K562 (cell line): Measurements from ENCODE around the gene FAM53A. TPM values are rescaled to one million over a fixed set of nuclear protein-coding genes. Genes with fewer than 3 reads are reported as not detected.
A peak's percentile ranks its signal among the peaks of the same experiment; 100 is the strongest.

ENCODE experiments used
- CBX3 ChIP-seq, 2 experiments: IDR thresholded peaks; 1 replicate in 1 of 2; 2 replicates in 1 of 2; pipeline ENCODE4 v1.6.1; 2012; ENCODE audit warnings: inconsistent platforms in 2 of 2, low read length in 2 of 2, borderline replicate concordance in 1 of 2, control low read depth in 1 of 2
- GABPB1 ChIP-seq: sonication (generic); formaldehyde crosslinking; IDR thresholded peaks from 2 replicates; pipeline ENCODE4 v1.8.0; 2022; ENCODE audit warnings: mild to moderate bottlenecking, missing genetic modification reagents
- HDAC1 ChIP-seq, 2 experiments: fragments of 450-650 bp; IDR thresholded peaks; 2 replicates each; pipeline ENCODE4 v1.6.1; 2016 to 2017; ENCODE audit warnings: inconsistent platforms in 1 of 2, mild to moderate bottlenecking in 1 of 2, moderate library complexity in 1 of 2
- KAT7 ChIP-seq: sonication (generic); formaldehyde crosslinking; IDR thresholded peaks from 2 replicates; pipeline ENCODE4 v1.8.0; 2022; ENCODE audit warnings: missing genetic modification reagents, mild to moderate bottlenecking, borderline replicate concordance
- MTA3 ChIP-seq: fragments of 450-650 bp; formaldehyde crosslinking; IDR thresholded peaks from 2 replicates; pipeline ENCODE4 v1.6.1; 2017; ENCODE audit warnings: mild to moderate bottlenecking, borderline replicate concordance
- RAD21 ChIP-seq, 2 experiments: fragments of 250-450 bp in 1 of 2; fragments of 450-650 bp in 1 of 2; sonication (Bioruptor Pico) in 1 of 2; formaldehyde crosslinking in 1 of 2; IDR thresholded peaks in 1 of 2; conservative IDR thresholded peaks in 1 of 2; 2 replicates each; pipeline versions ENCODE4 v1.4.0 to v1.8.0; 2020 to 2022; ENCODE audit warnings: mild to moderate bottlenecking in 2 of 2, moderate library complexity in 1 of 2
- USF1 ChIP-seq: sonication (generic); formaldehyde crosslinking; IDR thresholded peaks from 2 replicates; pipeline ENCODE4 v1.9.0; 2022; ENCODE audit warnings: mild to moderate bottlenecking, missing genetic modification reagents
- USF2 ChIP-seq: sonication (generic); formaldehyde crosslinking; IDR thresholded peaks from 2 replicates; pipeline ENCODE4 v1.5.0; 2020; ENCODE audit warnings: missing genetic modification reagents
- ZFP36 ChIP-seq: fragments of 150-350 bp; IDR thresholded peaks from 2 replicates; pipeline ENCODE4 v1.6.1; 2018; ENCODE audit warnings: low read length, low read depth; ENCODE audit not compliant: partially characterized antibody
- ZNF12 ChIP-seq: sonication (generic); formaldehyde crosslinking; IDR thresholded peaks from 2 replicates; pipeline ENCODE4 v1.4.0; 2020; ENCODE audit warnings: mild to moderate bottlenecking, missing genetic modification reagents
- ZNF24 ChIP-seq: fragments of 450-650 bp; IDR thresholded peaks from 2 replicates; pipeline ENCODE4 v1.6.1; 2016
- polyA plus RNA-seq, 8 experiments: library from polyadenylated mRNA; depleted of rRNA in 4 of 8; stranded (reverse) in 5 of 8; unstranded in 3 of 8; fragments of >200 nt; fragmentation: Nextera tagmentation in 2 of 8; fragmentation: Illumina TruSeq in 1 of 8; extraction: Ambion mirVana in 2 of 8; extraction: Trizol in 1 of 8; gene quantifications; 2 replicates each; pipeline versions ENCODE4 v1.2.1 to v1.2.3, GENCODE V29; 2011 to 2014; ENCODE audit warnings: inconsistent platforms in 1 of 8, missing spikeins in 1 of 8
- total RNA-seq, 7 experiments: library from RNA; depleted of rRNA in 6 of 7; stranded (reverse); fragments of >200 nt in 6 of 7; fragmentation: Illumina TruSeq in 2 of 7; extraction: Trizol in 2 of 7; gene quantifications; 2 replicates each; pipeline versions ENCODE4 v1.2.1 to v1.2.3, GENCODE V29; 2011 to 2021; ENCODE audit warnings: low replicate concordance in 1 of 7
- TF ChIP-seq, protein P1 (sequence below): fragments of 450-650 bp; IDR thresholded peaks from 2 replicates; pipeline ENCODE4 v1.6.1; 2016; ENCODE audit warnings: mild to moderate bottlenecking, moderate library complexity

The FAM53A gene
- total and polyA plus RNA-seq, 9 of the 15 experiments (the other 6 are each of a cell fraction or from before 2014, with no cell fraction given) = 0.53 to 2.7 (median 1.4) TPM; not detected in 2

DNA sequence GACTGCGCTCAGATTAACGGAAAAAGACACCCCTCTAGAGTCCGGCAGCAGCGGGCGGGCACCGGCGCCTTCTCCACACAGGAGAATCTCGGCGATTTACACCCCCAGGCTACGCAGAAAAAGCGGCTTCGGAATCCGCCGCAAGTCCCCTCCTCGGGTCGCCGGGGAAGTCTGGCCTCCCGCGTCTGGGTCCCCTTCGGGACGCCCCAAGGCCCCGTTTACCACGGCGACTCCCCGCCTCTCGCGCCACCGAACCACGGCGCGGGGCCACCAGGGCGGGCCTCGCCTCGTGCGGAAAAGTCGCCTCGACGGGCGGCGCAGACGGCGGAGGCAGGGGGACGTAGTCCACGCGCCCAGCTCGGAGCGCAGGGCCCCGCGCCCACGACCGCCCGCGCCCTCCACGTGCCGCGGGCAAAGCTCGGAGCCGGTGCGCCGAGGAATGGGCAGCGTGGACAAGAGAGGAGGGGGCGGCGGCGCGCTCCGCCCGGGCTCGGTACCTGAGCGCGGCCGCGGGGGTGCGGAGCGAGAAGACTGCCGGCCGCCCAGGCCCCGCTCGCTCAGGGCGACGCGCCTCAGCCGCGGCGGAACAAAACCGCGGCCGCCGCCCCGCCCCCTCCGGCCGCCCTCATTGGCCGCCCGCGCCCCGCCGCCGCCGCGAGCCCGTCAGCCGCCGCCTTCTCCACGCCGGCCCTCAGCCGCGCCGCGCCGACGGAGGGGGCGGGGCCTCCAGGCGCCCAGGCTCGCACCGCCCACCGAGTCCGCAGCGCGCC is at the start of gene FAM53A (continued):
- TF ChIP-seq HDAC1 (IDR thresholded peaks at IDR 0.05) (peak in 1 of 2 experiments; percentile 32; a peak in 1 of 4 replicates), ZFP36 (no peak), USF1 (0 out of 2 replicates have a peak, but pooled peaks have one; percentile 33), CBX3 (IDR thresholded peaks at IDR 0.05; ENCODE audit: borderline replicate concordance in 1 of 2, low read length in 2 of 2) (no peak), ZNF12 (CRISPR knock-in tag) (no peak), USF2 (no peak), GABPB1 (CRISPR knock-in tag) (peak; percentile 75), MTA3 (peak; percentile 74; the same call in 1 of the 2 replicates), KAT7 (CRISPR knock-in tag) (peak; percentile 98), RAD21 (CRISPR knock-in tag; conservative IDR thresholded peaks at IDR 0.05 in 1 of 2, IDR thresholded peaks at IDR 0.05 in 1 of 2) (no peak), ZNF24 (peak; percentile 37; the same call in 1 of the 2 replicates)
- TF ChIP-seq, protein P1, sequence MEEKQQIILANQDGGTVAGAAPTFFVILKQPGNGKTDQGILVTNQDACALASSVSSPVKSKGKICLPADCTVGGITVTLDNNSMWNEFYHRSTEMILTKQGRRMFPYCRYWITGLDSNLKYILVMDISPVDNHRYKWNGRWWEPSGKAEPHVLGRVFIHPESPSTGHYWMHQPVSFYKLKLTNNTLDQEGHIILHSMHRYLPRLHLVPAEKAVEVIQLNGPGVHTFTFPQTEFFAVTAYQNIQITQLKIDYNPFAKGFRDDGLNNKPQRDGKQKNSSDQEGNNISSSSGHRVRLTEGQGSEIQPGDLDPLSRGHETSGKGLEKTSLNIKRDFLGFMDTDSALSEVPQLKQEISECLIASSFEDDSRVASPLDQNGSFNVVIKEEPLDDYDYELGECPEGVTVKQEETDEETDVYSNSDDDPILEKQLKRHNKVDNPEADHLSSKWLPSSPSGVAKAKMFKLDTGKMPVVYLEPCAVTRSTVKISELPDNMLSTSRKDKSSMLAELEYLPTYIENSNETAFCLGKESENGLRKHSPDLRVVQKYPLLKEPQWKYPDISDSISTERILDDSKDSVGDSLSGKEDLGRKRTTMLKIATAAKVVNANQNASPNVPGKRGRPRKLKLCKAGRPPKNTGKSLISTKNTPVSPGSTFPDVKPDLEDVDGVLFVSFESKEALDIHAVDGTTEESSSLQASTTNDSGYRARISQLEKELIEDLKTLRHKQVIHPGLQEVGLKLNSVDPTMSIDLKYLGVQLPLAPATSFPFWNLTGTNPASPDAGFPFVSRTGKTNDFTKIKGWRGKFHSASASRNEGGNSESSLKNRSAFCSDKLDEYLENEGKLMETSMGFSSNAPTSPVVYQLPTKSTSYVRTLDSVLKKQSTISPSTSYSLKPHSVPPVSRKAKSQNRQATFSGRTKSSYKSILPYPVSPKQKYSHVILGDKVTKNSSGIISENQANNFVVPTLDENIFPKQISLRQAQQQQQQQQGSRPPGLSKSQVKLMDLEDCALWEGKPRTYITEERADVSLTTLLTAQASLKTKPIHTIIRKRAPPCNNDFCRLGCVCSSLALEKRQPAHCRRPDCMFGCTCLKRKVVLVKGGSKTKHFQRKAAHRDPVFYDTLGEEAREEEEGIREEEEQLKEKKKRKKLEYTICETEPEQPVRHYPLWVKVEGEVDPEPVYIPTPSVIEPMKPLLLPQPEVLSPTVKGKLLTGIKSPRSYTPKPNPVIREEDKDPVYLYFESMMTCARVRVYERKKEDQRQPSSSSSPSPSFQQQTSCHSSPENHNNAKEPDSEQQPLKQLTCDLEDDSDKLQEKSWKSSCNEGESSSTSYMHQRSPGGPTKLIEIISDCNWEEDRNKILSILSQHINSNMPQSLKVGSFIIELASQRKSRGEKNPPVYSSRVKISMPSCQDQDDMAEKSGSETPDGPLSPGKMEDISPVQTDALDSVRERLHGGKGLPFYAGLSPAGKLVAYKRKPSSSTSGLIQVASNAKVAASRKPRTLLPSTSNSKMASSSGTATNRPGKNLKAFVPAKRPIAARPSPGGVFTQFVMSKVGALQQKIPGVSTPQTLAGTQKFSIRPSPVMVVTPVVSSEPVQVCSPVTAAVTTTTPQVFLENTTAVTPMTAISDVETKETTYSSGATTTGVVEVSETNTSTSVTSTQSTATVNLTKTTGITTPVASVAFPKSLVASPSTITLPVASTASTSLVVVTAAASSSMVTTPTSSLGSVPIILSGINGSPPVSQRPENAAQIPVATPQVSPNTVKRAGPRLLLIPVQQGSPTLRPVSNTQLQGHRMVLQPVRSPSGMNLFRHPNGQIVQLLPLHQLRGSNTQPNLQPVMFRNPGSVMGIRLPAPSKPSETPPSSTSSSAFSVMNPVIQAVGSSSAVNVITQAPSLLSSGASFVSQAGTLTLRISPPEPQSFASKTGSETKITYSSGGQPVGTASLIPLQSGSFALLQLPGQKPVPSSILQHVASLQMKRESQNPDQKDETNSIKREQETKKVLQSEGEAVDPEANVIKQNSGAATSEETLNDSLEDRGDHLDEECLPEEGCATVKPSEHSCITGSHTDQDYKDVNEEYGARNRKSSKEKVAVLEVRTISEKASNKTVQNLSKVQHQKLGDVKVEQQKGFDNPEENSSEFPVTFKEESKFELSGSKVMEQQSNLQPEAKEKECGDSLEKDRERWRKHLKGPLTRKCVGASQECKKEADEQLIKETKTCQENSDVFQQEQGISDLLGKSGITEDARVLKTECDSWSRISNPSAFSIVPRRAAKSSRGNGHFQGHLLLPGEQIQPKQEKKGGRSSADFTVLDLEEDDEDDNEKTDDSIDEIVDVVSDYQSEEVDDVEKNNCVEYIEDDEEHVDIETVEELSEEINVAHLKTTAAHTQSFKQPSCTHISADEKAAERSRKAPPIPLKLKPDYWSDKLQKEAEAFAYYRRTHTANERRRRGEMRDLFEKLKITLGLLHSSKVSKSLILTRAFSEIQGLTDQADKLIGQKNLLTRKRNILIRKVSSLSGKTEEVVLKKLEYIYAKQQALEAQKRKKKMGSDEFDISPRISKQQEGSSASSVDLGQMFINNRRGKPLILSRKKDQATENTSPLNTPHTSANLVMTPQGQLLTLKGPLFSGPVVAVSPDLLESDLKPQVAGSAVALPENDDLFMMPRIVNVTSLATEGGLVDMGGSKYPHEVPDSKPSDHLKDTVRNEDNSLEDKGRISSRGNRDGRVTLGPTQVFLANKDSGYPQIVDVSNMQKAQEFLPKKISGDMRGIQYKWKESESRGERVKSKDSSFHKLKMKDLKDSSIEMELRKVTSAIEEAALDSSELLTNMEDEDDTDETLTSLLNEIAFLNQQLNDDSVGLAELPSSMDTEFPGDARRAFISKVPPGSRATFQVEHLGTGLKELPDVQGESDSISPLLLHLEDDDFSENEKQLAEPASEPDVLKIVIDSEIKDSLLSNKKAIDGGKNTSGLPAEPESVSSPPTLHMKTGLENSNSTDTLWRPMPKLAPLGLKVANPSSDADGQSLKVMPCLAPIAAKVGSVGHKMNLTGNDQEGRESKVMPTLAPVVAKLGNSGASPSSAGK = peak; percentile 94
